ACC112 (cell line): ENCODE data around the gene CHL1.

ENCODE experiments used
- H2AFZ ChIP-seq: fragments of 200-600 bp; sonication (generic); one replicate; pipeline ENCODE4 v1.6.0; 2017; ENCODE audit warnings: antibody characterized with exemption, low read length; ENCODE audit not compliant: unreplicated experiment
- H3K27ac ChIP-seq: fragments of 200-600 bp; sonication (generic); 2 replicates; pipeline ENCODE4 v1.5.1; 2014; ENCODE audit warnings: low read depth, mild to moderate bottlenecking, antibody characterized with exemption, low read length, moderate library complexity
- H3K27me3 ChIP-seq: fragments of 200-600 bp; sonication (generic); 2 replicates; pipeline ENCODE4 v1.6.1; 2014; ENCODE audit warnings: mild to moderate bottlenecking, antibody characterized with exemption, low read length, moderate library complexity, mixed read lengths; ENCODE audit not compliant: insufficient read depth
- H3K36me3 ChIP-seq: fragments of 200-600 bp; sonication (generic); 2 replicates; pipeline ENCODE4 v1.6.1; 2016; ENCODE audit warnings: mild to moderate bottlenecking, antibody characterized with exemption, low read length, moderate library complexity, mixed read lengths; ENCODE audit not compliant: insufficient read depth
- H3K4me1 ChIP-seq: fragments of 200-600 bp; sonication (generic); one replicate; pipeline ENCODE4 v1.6.1; 2016; ENCODE audit warnings: low read length, mixed read lengths; ENCODE audit not compliant: insufficient read depth, unreplicated experiment, control insufficient read depth
- H3K4me3 ChIP-seq: fragments of 200-600 bp; sonication (generic); 2 replicates; pipeline ENCODE4 v1.5.1; 2014; ENCODE audit warnings: mild to moderate bottlenecking, low read depth, low read length
- H3K79me2 ChIP-seq: fragments of 200-600 bp; sonication (generic); one replicate; pipeline ENCODE4 v1.6.0; 2016; ENCODE audit warnings: low read length; ENCODE audit not compliant: control insufficient read depth, unreplicated experiment, insufficient read depth

Gene CHL1

GRCh38 chr3:435161-435560, 238.6 kb downstream of the CHL1 start:
- no peak overlapping the region for H3K4me3 ChIP-seq
- H2AFZ ChIP-seq: no peak overlapping the region
- H3K4me1 ChIP-seq: no peaks in the 10 kb centered on the region
- no peaks in the 10 kb centered on the region for H3K79me2 ChIP-seq
- no peaks in the 10 kb centered on the region for H3K36me3 ChIP-seq
- no peaks in the 10 kb centered on the region for H3K27me3 ChIP-seq
- no peak overlapping the region for H3K27ac ChIP-seq

GRCh38 chr3:436053-436452, 239.5 kb downstream of the CHL1 start:
- no peaks in the 10 kb centered on the region for H3K79me2 ChIP-seq
- no peaks in the 10 kb centered on the region for H3K4me1 ChIP-seq
- H3K36me3 ChIP-seq: no peaks in the 10 kb centered on the region
- H3K27ac ChIP-seq: no peak overlapping the region
- H3K27me3 ChIP-seq: no peaks in the 10 kb centered on the region
- no peak overlapping the region for H3K4me3 ChIP-seq
- no peak overlapping the region for H2AFZ ChIP-seq

- Histone ChIP-seq H3K79me2 (no peaks in the 10 kb centered on the region), H3K27ac (no peak overlapping the region), H2AFZ (no peak overlapping the region), H3K27me3 (no peaks in the 10 kb centered on the region), H3K4me3 (no peak overlapping the region), H3K4me1 (no peaks in the 10 kb centered on the region), H3K36me3 (no peaks in the 10 kb centered on the region)
Observed at GRCh38 chr3:440826-441225, 244.3 kb downstream of the CHL1 start.

DNA sequence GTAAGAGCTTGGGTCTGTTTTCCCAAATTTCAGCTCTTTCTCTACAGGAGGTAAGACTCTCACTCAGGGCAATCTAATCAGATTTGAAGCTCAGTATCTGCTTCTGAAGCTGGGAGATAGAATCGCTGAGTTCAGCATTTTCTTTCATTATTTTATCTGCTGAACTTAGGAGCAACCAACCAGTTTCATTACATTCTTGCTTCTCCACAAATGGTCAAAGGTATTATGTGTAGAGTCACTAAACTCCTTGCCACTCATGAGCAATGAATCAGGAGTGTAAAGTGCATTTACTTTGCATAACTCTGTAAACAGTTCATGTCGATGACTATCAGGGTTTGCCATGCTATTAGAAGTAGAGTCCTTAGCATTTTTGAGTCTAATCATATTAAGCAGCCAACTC, 249.4 kb downstream of the CHL1 start:
- Histone ChIP-seq H3K79me2 (no peaks in the 10 kb centered on the region), H3K4me3 (no peak overlapping the region), H2AFZ (no peak overlapping the region), H3K27me3 (no peaks in the 10 kb centered on the region), H3K36me3 (no peaks in the 10 kb centered on the region), H3K4me1 (no peaks in the 10 kb centered on the region), H3K27ac (no peak overlapping the region)

- Histone ChIP-seq H3K4me1 (no peaks in the 10 kb centered on the region), H3K27ac (no peak overlapping the region), H3K36me3 (no peaks in the 10 kb centered on the region), H3K4me3 (no peak overlapping the region), H3K27me3 (no peaks in the 10 kb centered on the region), H3K79me2 (no peaks in the 10 kb centered on the region), H2AFZ (no peak overlapping the region)
Observed at GRCh38 chr3:447671-448070, 251.1 kb downstream of the CHL1 start.

DNA sequence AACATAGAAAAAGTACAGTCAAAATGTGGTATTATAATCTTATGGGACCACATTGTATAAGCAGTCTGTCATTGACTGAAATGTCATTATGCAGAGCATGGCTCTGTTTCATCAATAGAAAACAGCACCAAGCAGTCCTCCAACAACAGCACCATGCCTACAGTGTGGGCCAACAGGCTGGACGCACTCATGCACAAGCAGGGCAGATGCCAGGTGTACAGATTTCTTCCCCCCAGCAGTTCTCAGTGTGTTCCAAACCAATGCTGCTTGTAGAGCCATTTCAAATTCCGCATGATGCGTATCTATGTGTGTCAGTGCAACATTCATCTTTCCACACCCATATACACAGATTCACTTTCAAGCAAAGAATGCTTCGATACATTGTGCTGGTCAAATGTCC, 253.1 kb downstream of the CHL1 start:
- Histone ChIP-seq H2AFZ (no peak overlapping the region), H3K79me2 (no peaks in the 10 kb centered on the region), H3K36me3 (no peaks in the 10 kb centered on the region), H3K27me3 (no peaks in the 10 kb centered on the region), H3K4me3 (no peak overlapping the region), H3K4me1 (no peaks in the 10 kb centered on the region), H3K27ac (no peak overlapping the region)

DNA sequence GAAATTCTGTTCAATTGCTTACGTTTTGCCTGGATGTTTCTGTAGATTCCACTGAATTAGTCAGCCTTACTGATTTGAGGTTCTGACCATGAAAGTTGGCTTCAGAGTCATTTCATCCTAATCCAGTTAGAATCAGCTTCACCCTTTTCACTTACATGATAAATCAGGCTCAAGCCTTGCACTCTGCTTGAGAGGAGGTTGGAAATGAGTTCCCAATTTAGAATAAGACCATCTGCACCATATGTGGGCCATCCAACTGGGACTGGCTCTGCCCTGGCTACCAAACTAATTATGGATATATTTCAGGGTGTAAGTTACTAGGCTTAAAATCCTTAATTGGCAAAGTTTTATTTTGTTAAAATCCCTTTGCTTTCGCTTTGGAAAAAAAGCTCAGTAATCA, 255.7 kb downstream of the CHL1 start:
- Histone ChIP-seq H3K27me3 (no peaks in the 10 kb centered on the region), H3K27ac (no peak overlapping the region), H3K4me3 (no peak overlapping the region), H3K79me2 (no peaks in the 10 kb centered on the region), H3K4me1 (no peaks in the 10 kb centered on the region), H2AFZ (no peak overlapping the region), H3K36me3 (no peaks in the 10 kb centered on the region)

DNA sequence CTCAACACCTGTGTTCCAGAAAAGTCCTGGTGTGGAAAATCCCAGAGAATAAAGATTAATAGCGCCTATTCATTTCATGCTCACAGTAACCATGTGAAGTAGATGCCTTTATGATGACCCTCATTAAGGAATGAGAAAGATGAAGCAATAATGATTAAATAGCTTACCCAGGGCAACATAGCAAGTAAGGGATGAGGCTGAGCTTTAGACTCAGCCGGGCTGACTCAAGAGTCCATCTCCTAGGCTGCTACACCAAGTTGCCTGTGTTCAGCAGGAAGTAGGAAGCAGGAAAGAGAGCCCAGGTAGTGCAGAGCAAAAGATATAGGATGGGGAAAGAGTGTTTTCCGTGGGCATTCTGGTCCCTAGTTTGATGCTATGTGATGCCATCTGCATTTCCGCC, 256.5 kb downstream of the CHL1 start:
- H3K27ac ChIP-seq: no peak overlapping the region
- H3K4me3 ChIP-seq: no peak overlapping the region
- H3K36me3 ChIP-seq: no peaks in the 10 kb centered on the region
- H3K27me3 ChIP-seq: no peaks in the 10 kb centered on the region
- H2AFZ ChIP-seq: no peak overlapping the region
- no peaks in the 10 kb centered on the region for H3K4me1 ChIP-seq
- H3K79me2 ChIP-seq: no peaks in the 10 kb centered on the region

GRCh38 chr3:454986-455385, 258.4 kb downstream of the CHL1 start:
- Histone ChIP-seq H2AFZ (no peak overlapping the region), H3K27me3 (no peaks in the 10 kb centered on the region), H3K4me1 (no peaks in the 10 kb centered on the region), H3K27ac (no peak overlapping the region), H3K36me3 (no peaks in the 10 kb centered on the region), H3K79me2 (no peaks in the 10 kb centered on the region), H3K4me3 (no peak overlapping the region)

DNA sequence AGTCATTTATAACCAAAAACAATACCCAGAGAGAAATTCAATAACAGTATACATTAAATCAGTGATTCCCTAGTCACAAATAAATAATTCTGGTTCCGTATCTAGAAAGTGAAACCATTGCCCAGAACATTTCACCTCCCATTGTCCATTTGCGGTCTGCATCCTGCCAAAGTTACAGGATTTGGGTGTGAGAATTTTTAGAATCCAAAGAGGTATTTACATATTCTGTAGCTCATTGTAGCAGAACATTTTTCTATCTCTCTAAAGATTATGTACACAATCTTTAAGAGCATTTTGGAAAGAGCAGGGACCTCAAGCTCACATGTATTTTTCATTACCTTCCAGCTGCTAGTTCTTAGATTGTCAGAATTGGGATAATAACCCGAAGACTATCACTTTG, 261.6 kb downstream of the CHL1 start:
- Histone ChIP-seq H3K27me3 (no peaks in the 10 kb centered on the region; the same call in 1 of the 2 replicates), H2AFZ (no peak overlapping the region), H3K4me3 (no peak overlapping the region; the same call in 1 of the 2 replicates)

GRCh38 chr3:458653-459310, 262.2 kb downstream of the CHL1 start:
- Histone ChIP-seq H3K79me2 (no peaks in the 10 kb centered on the region), H3K4me3 (no peak overlapping the region), H2AFZ (no peak overlapping the region), H3K27ac (no peak overlapping the region), H3K36me3 (no peaks in the 10 kb centered on the region), H3K27me3 (no peaks in the 10 kb centered on the region; the same call in 1 of the 2 replicates), H3K4me1 (no peaks in the 10 kb centered on the region)

More for the DNA sequence above, 261.6 kb downstream of the CHL1 start:
- Histone ChIP-seq H3K79me2 (no peaks in the 10 kb centered on the region), H3K36me3 (no peaks in the 10 kb centered on the region), H3K27ac (no peak overlapping the region), H3K4me1 (no peaks in the 10 kb centered on the region)
